HepG2 (cell line): ENCODE data around the gene JPT1. TPM values are rescaled to one million over a fixed set of nuclear protein-coding genes. Genes with fewer than 3 reads are reported as not detected.
A peak's percentile ranks its signal among the peaks of the same experiment; 100 is the strongest.

Experiments
- ATF7-NPFF ChIP-seq: sonication (generic); formaldehyde crosslinking; IDR thresholded peaks from 2 replicates; pipeline ENCODE4 v1.8.1; 2023; ENCODE audit warnings: mild to moderate bottlenecking, low read depth, missing genetic modification reagents, moderate library complexity
- BCL6 ChIP-seq: IDR thresholded peaks from 2 replicates; pipeline ENCODE4 v1.6.1; 2016; ENCODE audit warnings: missing genetic modification reagents, missing compliant biosample characterization
- CENPBD1 ChIP-seq: sonication (generic); formaldehyde crosslinking; IDR thresholded peaks from 2 replicates; pipeline ENCODE4 v1.8.0; 2022; ENCODE audit warnings: missing genetic modification reagents, low read depth, mild to moderate bottlenecking, borderline replicate concordance
- CREBL2 ChIP-seq: sonication (generic); formaldehyde crosslinking; IDR thresholded peaks from 2 replicates; pipeline ENCODE4 v1.8.1; 2023; ENCODE audit warnings: missing genetic modification reagents, mild to moderate bottlenecking, borderline replicate concordance
- HOXA5 ChIP-seq: sonication (generic); formaldehyde crosslinking; IDR thresholded peaks from 2 replicates; pipeline ENCODE4 v1.4.0; 2020; ENCODE audit warnings: missing genetic modification reagents
- NR0B2 ChIP-seq: sonication (generic); formaldehyde crosslinking; IDR thresholded peaks from 2 replicates; pipeline ENCODE4 v1.4.0; 2020; ENCODE audit warnings: mild to moderate bottlenecking, missing genetic modification reagents
- PRDM15 ChIP-seq: sonication (generic); formaldehyde crosslinking; IDR thresholded peaks from 2 replicates; pipeline ENCODE4 v1.4.0; 2020; ENCODE audit warnings: missing genetic modification reagents
- SOX13 ChIP-seq, 3 experiments: fragments of 450-650 bp in 1 of 3; sonication (generic) in 1 of 3; formaldehyde crosslinking in 1 of 3; IDR thresholded peaks in 2 of 3; conservative IDR thresholded peaks in 1 of 3; 2 replicates each; pipeline versions ENCODE4 v1.5.0 to v1.6.1; 2016 to 2020; ENCODE audit warnings: antibody characterized with exemption in 1 of 3, mild to moderate bottlenecking in 1 of 3, missing compliant biosample characterization in 1 of 3, missing genetic modification reagents in 1 of 3, moderate library complexity in 1 of 3
- TERF1 ChIP-seq: sonication (generic); formaldehyde crosslinking; IDR thresholded peaks from 2 replicates; pipeline ENCODE4 v1.8.0; 2022; ENCODE audit warnings: mild to moderate bottlenecking, missing genetic modification reagents, moderate library complexity
- ZC3H13 ChIP-seq: sonication (generic); formaldehyde crosslinking; IDR thresholded peaks from 2 replicates; pipeline ENCODE4 v1.8.1; 2023; ENCODE audit warnings: mild to moderate bottlenecking, missing genetic modification reagents, moderate library complexity
- ZFP36 ChIP-seq: fragments of 150-350 bp; IDR thresholded peaks from 2 replicates; pipeline ENCODE4 v1.6.1; 2018; ENCODE audit warnings: borderline replicate concordance, low read length, low read depth; ENCODE audit not compliant: partially characterized antibody
- ZNF296 ChIP-seq: sonication (generic); formaldehyde crosslinking; conservative IDR thresholded peaks from 2 replicates; pipeline ENCODE4 v1.5.0; 2020; ENCODE audit warnings: mild to moderate bottlenecking, missing genetic modification reagents
- ZNF574 ChIP-seq: sonication (generic); formaldehyde crosslinking; IDR thresholded peaks from 2 replicates; pipeline ENCODE4 v1.4.0; 2020; ENCODE audit warnings: missing genetic modification reagents
- ZNF770 ChIP-seq: sonication (generic); formaldehyde crosslinking; IDR thresholded peaks from 2 replicates; pipeline ENCODE4 v1.5.0; 2020; ENCODE audit warnings: mild to moderate bottlenecking, missing genetic modification reagents
- polyA plus RNA-seq, 8 experiments: library from polyadenylated mRNA; depleted of rRNA in 3 of 8; stranded (reverse) in 7 of 8; unstranded in 1 of 8; fragments of >200 nt; fragmentation: Illumina TruSeq in 4 of 8; extraction: Trizol in 4 of 8; gene quantifications; 2 replicates each; pipeline versions ENCODE4 v1.2.1 to v1.2.3, GENCODE V29; 2011 to 2016; ENCODE audit warnings: low read depth in 4 of 8, missing spikeins in 1 of 8, mixed read lengths in 1 of 8; ENCODE audit not compliant: insufficient read depth in 1 of 8
- total RNA-seq, 5 experiments: library from RNA; depleted of rRNA; stranded (reverse); fragments of >200 nt; fragmentation: Illumina TruSeq; extraction: Trizol; gene quantifications; 2 replicates each; pipeline ENCODE4 v1.2.3, GENCODE V29; 2016; ENCODE audit warnings: low read depth in 1 of 5

JPT1 gene
- total and polyA plus RNA-seq, 2 of the 13 experiments (the other 11 are each of a cell fraction or from before 2014, with no cell fraction given) = 43.3 to 256 TPM

GRCh38 chr17:75154195-75155106, at the start of gene JPT1 (continued):
- TF ChIP-seq ZNF770 (CRISPR knock-in tag) (peak; percentile 49; the same call in 1 of the 2 replicates), NR0B2 (peak; percentile 97), SOX13 (IDR thresholded peaks at IDR 0.05) (peak; percentile 33; the same call in 1 of the 2 replicates), SOX13 (CRISPR knock-in tag; conservative IDR thresholded peaks at IDR 0.05 in 1 of 2, IDR thresholded peaks at IDR 0.05 in 1 of 2) (peak in 1 of 2 experiments; percentile 44; a peak in 1 of 4 replicates), ZNF574 (CRISPR knock-in tag) (peak; percentile 78; the same call in 1 of the 2 replicates), CREBL2 (peak; percentile 24; the same call in 1 of the 2 replicates), ATF7-NPFF (CRISPR knock-in tag) (peak; percentile 75), TERF1 (CRISPR knock-in tag) (no peak), ZFP36 (no peak), HOXA5 (peak; percentile 95), CENPBD1 (CRISPR knock-in tag) (peak; percentile 19; the same call in 1 of the 2 replicates), ZC3H13 (CRISPR knock-in tag) (0 out of 2 replicates have a peak, but pooled peaks have one; percentile 16), BCL6 (peak; percentile 42; the same call in 1 of the 2 replicates), ZNF296 (CRISPR knock-in tag) (no peak), PRDM15 (CRISPR knock-in tag) (no peak)
